ENCODE results near the gene RABGAP1. TPM values are rescaled to one million over a fixed set of nuclear protein-coding genes. Genes with fewer than 3 reads are reported as not detected.
A peak's percentile ranks its signal among the peaks of the same experiment; 100 is the strongest.
"Not testable (repeated sequence)": the region's sequence is repeated elsewhere in the genome, so short reads cannot be mapped to it uniquely, and the experiment has no call there.

RABGAP1 gene
- total RNA-seq, 1 donor from 2014 or later, result 60.2 TPM

DNA sequence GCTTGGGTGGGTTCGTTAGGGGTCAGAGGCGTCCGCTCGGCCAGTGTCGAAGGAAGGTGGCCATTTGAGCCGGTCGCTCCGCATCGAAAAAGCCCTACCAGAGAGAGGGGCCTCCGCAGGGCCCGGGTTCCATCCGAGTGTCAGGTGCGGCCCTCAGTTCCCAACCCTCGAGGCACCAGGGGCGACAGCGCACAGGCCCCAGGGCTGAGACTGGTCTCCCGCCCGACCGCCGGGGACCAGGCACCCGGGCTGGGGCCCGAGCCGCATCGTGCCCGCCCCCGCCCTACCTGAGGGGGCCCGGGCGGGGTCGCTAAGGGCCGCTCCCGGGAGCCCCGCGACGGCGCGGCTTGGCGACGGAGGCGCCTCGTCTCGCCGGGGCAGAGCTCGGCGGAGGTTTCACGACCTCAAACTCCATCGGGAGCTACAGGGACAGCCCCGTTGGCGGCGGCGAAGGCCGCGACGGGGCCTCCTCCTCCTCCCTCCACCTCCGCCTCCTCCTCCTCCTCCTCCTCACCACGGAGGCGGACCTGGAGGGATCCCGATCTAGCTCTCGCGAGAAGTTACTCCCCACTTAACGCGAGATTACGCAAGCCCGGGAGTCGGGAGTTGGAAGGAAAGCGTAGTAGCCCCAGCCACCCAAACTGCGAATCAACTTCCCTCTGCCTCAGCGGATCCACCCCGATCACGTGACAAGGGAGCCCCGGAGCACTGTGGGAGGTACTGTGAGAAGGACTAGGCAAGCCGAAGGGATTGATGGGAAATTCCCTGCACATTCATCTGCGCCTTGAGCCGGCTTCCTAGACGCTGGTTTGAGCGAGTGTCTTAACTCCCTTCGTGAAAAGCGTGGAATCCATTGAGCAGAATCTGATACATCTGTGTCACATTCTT, 35.8 kb upstream of the RABGAP1 start, which contains the start of gene RC3H2:
Gene RC3H2 (minus strand): TSS at position 537 of the 888 bp plus-strand sequence. CDS start 7,850 bp downstream, outside the sequence.
- Histone ChIP-seq H3K4me1 (peaks cover 35% of the 10 kb centered on the region), H3K36me3 (peaks cover 0 to 10% of the 10 kb centered on the region in 2 donors), H3K4me3 (peak within 1 kb of the TSS; percentile 66 to 76), H3K9me3 (no peaks in the 10 kb centered on the region), H3K27me3 (no peaks in the 10 kb centered on the region), H3K27ac (peak within 1 kb of the TSS; percentile 88)
- intact Hi-C loops (cut with DNase I), result no loop called here
- peak; percentile 98 to 100 for DNase-seq (ENCODE audit: extremely low spot score in 2 of 2)
- TF ChIP-seq CTCF (IDR thresholded peaks at IDR 0.05) (peak in 2 of 3 experiments; percentile 2 to 6), POLR2A (IDR thresholded peaks at IDR 0.05) (peak; percentile 46 to 95), POLR2AphosphoS5 (IDR thresholded peaks at IDR 0.05; ENCODE audit: insufficient read depth in 1 of 2, low read depth in 1 of 2) (peak; percentile 96 to 99)

- H3K27ac ChIP-seq; H3K4me3 ChIP-seq; intact Hi-C loops (cut with DNase I); DNase-seq (ENCODE audit: extremely low spot score in 2 of 2); H3K27me3 ChIP-seq; H3K9me3 ChIP-seq: not testable (repeated sequence)
- peaks cover 24% of the 10 kb centered on the region for H3K4me1 ChIP-seq
- peaks cover 0 to 20% of the 10 kb centered on the region in 2 donors for H3K36me3 ChIP-seq
Measured at GRCh38 chr9:122906122-122906521, 34.7 kb upstream of the RABGAP1 start.

- Histone ChIP-seq H3K9me3 (no peaks in the 10 kb centered on the region), H3K4me1 (peaks cover 17% of the 10 kb centered on the region), H3K36me3 (peaks cover 0 to 25% of the 10 kb centered on the region in 2 donors), H3K27me3 (no peaks in the 10 kb centered on the region), H3K27ac (peak overlapping the region; percentile 61), H3K4me3 (peak overlapping the region; percentile 60 to 71)
- intact Hi-C loops (cut with DNase I), result no loop called here
- no peak for DNase-seq (ENCODE audit: extremely low spot score in 2 of 2)
- TF ChIP-seq POLR2AphosphoS5 (IDR thresholded peaks at IDR 0.05; ENCODE audit: insufficient read depth in 1 of 2, low read depth in 1 of 2), result no peak
Measured at GRCh38 chr9:122912671-122912963, 28.2 kb upstream of the RABGAP1 start.

DNA sequence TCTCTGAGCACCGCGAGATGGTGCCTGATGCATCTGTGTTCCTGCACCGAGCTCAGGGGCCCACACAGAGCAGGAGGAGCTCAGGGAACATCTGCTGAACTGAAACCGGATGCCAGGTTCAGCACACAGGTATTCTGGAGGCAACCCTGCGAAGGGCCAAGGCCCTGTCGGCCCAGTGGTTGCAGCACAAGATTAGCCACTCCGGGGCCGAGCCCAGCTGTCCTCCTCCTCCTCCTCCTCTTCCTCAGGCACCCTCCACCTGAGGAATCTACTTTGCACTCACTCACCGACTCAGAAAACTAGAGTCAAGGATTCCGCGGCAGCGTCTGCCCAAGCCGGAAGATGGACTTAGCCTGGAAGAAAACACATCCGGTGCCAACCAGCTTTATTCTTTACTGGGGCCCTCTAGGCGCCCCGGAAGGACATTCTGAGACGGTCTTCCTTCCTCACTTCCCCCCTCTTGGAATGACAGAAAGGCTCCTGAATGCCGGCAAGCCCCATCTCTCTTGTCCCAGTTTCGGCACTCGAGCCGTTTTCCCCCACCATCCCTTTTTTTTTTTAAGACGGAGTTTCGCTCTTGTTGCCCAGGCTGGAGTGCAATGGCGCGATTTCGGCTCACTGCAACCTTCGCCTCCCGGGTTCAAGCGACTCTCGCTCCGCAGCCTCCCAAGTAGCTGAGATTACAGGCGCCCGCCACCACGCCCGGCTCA, 27.7 kb upstream of the RABGAP1 start, which contains the start of gene ZBTB6:
Gene ZBTB6 (minus strand): TSS at position 360 of the 710 bp plus-strand sequence. CDS start 1,251 bp downstream, outside the sequence.
- Histone ChIP-seq H3K4me3 (peak within 1 kb of the TSS; percentile 60 to 71), H3K4me1 (peaks cover 17% of the 10 kb centered on the region), H3K9me3 (no peaks in the 10 kb centered on the region), H3K27ac (peak within 1 kb of the TSS; percentile 61), H3K27me3 (no peaks in the 10 kb centered on the region), H3K36me3 (peaks cover 0 to 25% of the 10 kb centered on the region in 2 donors)
- TF ChIP-seq POLR2AphosphoS5 (IDR thresholded peaks at IDR 0.05; ENCODE audit: insufficient read depth in 1 of 2, low read depth in 1 of 2) (peak; percentile 67 to 72), CTCF (IDR thresholded peaks at IDR 0.05) (no peak), POLR2A (IDR thresholded peaks at IDR 0.05) (no peak)
- DNase-seq (ENCODE audit: extremely low spot score in 2 of 2), result no peak
- intact Hi-C loops (cut with DNase I), result no loop called here

GRCh38 chr9:122918310-122918709, 22.5 kb upstream of the RABGAP1 start:
- TF ChIP-seq POLR2A (IDR thresholded peaks at IDR 0.05) (no peak), POLR2AphosphoS5 (IDR thresholded peaks at IDR 0.05; ENCODE audit: insufficient read depth in 1 of 2, low read depth in 1 of 2) (no peak), CTCF (IDR thresholded peaks at IDR 0.05) (no peak)
- Histone ChIP-seq H3K4me3 (no peak overlapping the region), H3K4me1 (peaks cover 6% of the 10 kb centered on the region), H3K9me3 (no peaks in the 10 kb centered on the region), H3K27ac (no peak overlapping the region), H3K36me3 (no peaks in the 10 kb centered on the region), H3K27me3 (no peaks in the 10 kb centered on the region)
- DNase-seq (ENCODE audit: extremely low spot score in 2 of 2), result no peak
- intact Hi-C loops (cut with DNase I), result no loop called here

Data from vagina (tissue), 2 donors.